Peyer's patch (tissue), 4 donors: ENCODE results near the gene VEGFA.

Experiments
- CTCF ChIP-seq, 6 experiments: fragments of 450-650 bp in 4 of 6; fragments of 200-600 bp in 2 of 6; sonication (generic) in 1 of 6; IDR thresholded peaks; one replicate each; pipeline ENCODE4 v1.5.1; 2017 to 2019; ENCODE audit warnings: antibody characterized with exemption in 6 of 6, mild to moderate bottlenecking in 3 of 6, moderate library complexity in 1 of 6
- POLR2A ChIP-seq, 2 donors: fragments of 450-650 bp; IDR thresholded peaks; one replicate each; pipeline ENCODE4 v1.5.1; 2017; ENCODE audit warnings: antibody characterized with exemption in 2 of 2, mild to moderate bottlenecking in 2 of 2, moderate library complexity in 2 of 2

GRCh38 chr6:43762410-43762768 is 7.6 kb upstream of the VEGFA start:
- TF ChIP-seq CTCF (IDR thresholded peaks at IDR 0.05), result no peak
- TF ChIP-seq POLR2A (IDR thresholded peaks at IDR 0.05), result no peak
